ENCODE data around the gene TMED10. TPM values are rescaled to one million over a fixed set of nuclear protein-coding genes. Genes with fewer than 3 reads are reported as not detected.
"Not testable (repeated sequence)": the region's sequence is repeated elsewhere in the genome, so short reads cannot be mapped to it uniquely, and the experiment has no call there.

The TMED10 gene
- total RNA-seq, 2 donors from 2014 or later, result 190 to 195 TPM

GRCh38 chr14:75186953-75187352 lies 10.5 kb upstream of the TMED10 start:
- Mint-ChIP-seq H3K36me3 (ENCODE audit: low read depth) (no peaks in the 10 kb centered on the region), H3K27me3 (peaks cover 12% of the 10 kb centered on the region), H3K27ac (no peak overlapping the region), H3K4me3 (no peak overlapping the region), H3K4me1 (peaks cover 2% of the 10 kb centered on the region)
- no peaks in the 10 kb centered on the region for H3K9me3 ChIP-seq (ENCODE audit: control insufficient read depth, low read length, poor library complexity, severe bottlenecking)
- DNase-seq (no peak), ATAC-seq (no peak)

GRCh38 chr14:75185251-75186040 lies 9.0 kb upstream of the TMED10 start:
- H3K36me3 Mint-ChIP-seq (ENCODE audit: low read depth), result no peaks in the 10 kb centered on the region
- H3K4me3 Mint-ChIP-seq, result no peak overlapping the region
- H3K9me3 ChIP-seq (ENCODE audit: control insufficient read depth, low read length, poor library complexity, severe bottlenecking), result no peaks in the 10 kb centered on the region
- DNase-seq (no peak), ATAC-seq (no peak)
- peaks cover 12% of the 10 kb centered on the region for H3K27me3 Mint-ChIP-seq
- peak overlapping the region; percentile 51 for H3K27ac Mint-ChIP-seq
- H3K4me1 Mint-ChIP-seq, result peaks cover 2% of the 10 kb centered on the region

GRCh38 chr14:75184492-75184891 lies 8.1 kb upstream of the TMED10 start:
- H3K9me3 ChIP-seq (ENCODE audit: control insufficient read depth, low read length, poor library complexity, severe bottlenecking), result no peaks in the 10 kb centered on the region
- ATAC-seq, result no peak
- no peaks in the 10 kb centered on the region for H3K36me3 Mint-ChIP-seq (ENCODE audit: low read depth)
- peaks cover 12% of the 10 kb centered on the region for H3K27me3 Mint-ChIP-seq
- peaks cover 2% of the 10 kb centered on the region for H3K4me1 Mint-ChIP-seq
- H3K27ac Mint-ChIP-seq, result no peak overlapping the region
- no peak for DNase-seq
- no peak overlapping the region for H3K4me3 Mint-ChIP-seq

GRCh38 chr14:75184039-75184438 lies 7.6 kb upstream of the TMED10 start:
- no peaks in the 10 kb centered on the region for H3K9me3 ChIP-seq (ENCODE audit: control insufficient read depth, low read length, poor library complexity, severe bottlenecking)
- DNase-seq (no peak), ATAC-seq (no peak)
- H3K27ac Mint-ChIP-seq, result no peak overlapping the region
- H3K27me3 Mint-ChIP-seq, result peaks cover 12% of the 10 kb centered on the region
- H3K36me3 Mint-ChIP-seq (ENCODE audit: low read depth), result no peaks in the 10 kb centered on the region
- peaks cover 2% of the 10 kb centered on the region for H3K4me1 Mint-ChIP-seq
- no peak overlapping the region for H3K4me3 Mint-ChIP-seq

GRCh38 chr14:75183225-75183624 lies 6.8 kb upstream of the TMED10 start:
- DNase-seq, result no peak
- peaks cover 12% of the 10 kb centered on the region for H3K27me3 Mint-ChIP-seq
- no peaks in the 10 kb centered on the region for H3K9me3 ChIP-seq (ENCODE audit: control insufficient read depth, low read length, poor library complexity, severe bottlenecking)
- H3K4me3 Mint-ChIP-seq, result no peak overlapping the region
- H3K27ac Mint-ChIP-seq, result no peak overlapping the region
- ATAC-seq, result no peak
- H3K4me1 Mint-ChIP-seq, result peaks cover 2% of the 10 kb centered on the region
- no peaks in the 10 kb centered on the region for H3K36me3 Mint-ChIP-seq (ENCODE audit: low read depth)

GRCh38 chr14:75182821-75183220 lies 6.4 kb upstream of the TMED10 start:
- Mint-ChIP-seq H3K4me3 (no peak overlapping the region), H3K27me3 (peaks cover 12% of the 10 kb centered on the region), H3K4me1 (peaks cover 2% of the 10 kb centered on the region), H3K36me3 (ENCODE audit: low read depth) (no peaks in the 10 kb centered on the region), H3K27ac (no peak overlapping the region)
- no peaks in the 10 kb centered on the region for H3K9me3 ChIP-seq (ENCODE audit: control insufficient read depth, low read length, poor library complexity, severe bottlenecking)
- ATAC-seq (no peak), DNase-seq (no peak)

- H3K27me3 Mint-ChIP-seq, result peaks cover 12% of the 10 kb centered on the region
- not testable (repeated sequence) for DNase-seq, H3K27ac Mint-ChIP-seq
These were observed 5.8 kb upstream of the TMED10 start for GRCh38 chr14:75182163-75182562.

GRCh38 chr14:75181293-75182062 lies 5.1 kb upstream of the TMED10 start:
- Mint-ChIP-seq H3K27me3 (peaks cover 8% of the 10 kb centered on the region), H3K36me3 (ENCODE audit: low read depth) (no peaks in the 10 kb centered on the region), H3K4me3 (no peak overlapping the region), H3K27ac (no peak overlapping the region), H3K4me1 (peaks cover 7% of the 10 kb centered on the region)
- ATAC-seq, result no peak
- H3K9me3 ChIP-seq (ENCODE audit: control insufficient read depth, low read length, poor library complexity, severe bottlenecking), result no peaks in the 10 kb centered on the region
- no peak for DNase-seq

More at GRCh38 chr14:75182163-75182562, 5.8 kb upstream of the TMED10 start:
- not testable (repeated sequence) for H3K4me3 Mint-ChIP-seq; H3K36me3 Mint-ChIP-seq (ENCODE audit: low read depth); H3K9me3 ChIP-seq (ENCODE audit: control insufficient read depth, low read length, poor library complexity, severe bottlenecking); ATAC-seq; H3K4me1 Mint-ChIP-seq

- Mint-ChIP-seq H3K27ac (peak overlapping the region; percentile 99), H3K4me1 (peaks cover 36% of the 10 kb centered on the region), H3K36me3 (ENCODE audit: low read depth) (no peaks in the 10 kb centered on the region), H3K4me3 (peak overlapping the region; percentile 93), H3K27me3 (no peaks in the 10 kb centered on the region)
- DNase-seq, result no peak
- H3K9me3 ChIP-seq (ENCODE audit: control insufficient read depth, low read length, poor library complexity, severe bottlenecking), result no peaks in the 10 kb centered on the region
- ATAC-seq, result peak; percentile 7
These were observed 703 bp downstream of the TMED10 start for GRCh38 chr14:75175677-75176141.

GRCh38 chr14:75174066-75174465 lies 2.3 kb downstream of the TMED10 start:
- no peak for DNase-seq
- H3K4me3 Mint-ChIP-seq, result peak overlapping the region; percentile 82
- H3K27me3 Mint-ChIP-seq, result no peaks in the 10 kb centered on the region
- H3K27ac Mint-ChIP-seq, result peak overlapping the region; percentile 99
- ATAC-seq, result no peak
- H3K4me1 Mint-ChIP-seq, result peaks cover 44% of the 10 kb centered on the region
- no peaks in the 10 kb centered on the region for H3K36me3 Mint-ChIP-seq (ENCODE audit: low read depth)
- no peaks in the 10 kb centered on the region for H3K9me3 ChIP-seq (ENCODE audit: control insufficient read depth, low read length, poor library complexity, severe bottlenecking)

- no peaks in the 10 kb centered on the region for H3K27me3 Mint-ChIP-seq
- peaks cover 54% of the 10 kb centered on the region for H3K4me1 Mint-ChIP-seq
- peak overlapping the region; percentile 66 for H3K27ac Mint-ChIP-seq
- no peaks in the 10 kb centered on the region for H3K9me3 ChIP-seq (ENCODE audit: control insufficient read depth, low read length, poor library complexity, severe bottlenecking)
- H3K4me3 Mint-ChIP-seq, result no peak overlapping the region
- ATAC-seq (no peak), DNase-seq (no peak)
- no peaks in the 10 kb centered on the region for H3K36me3 Mint-ChIP-seq (ENCODE audit: low read depth)
These were observed 5.6 kb downstream of the TMED10 start for GRCh38 chr14:75170772-75171171.

- DNase-seq (no peak), ATAC-seq (no peak)
- H3K9me3 ChIP-seq (ENCODE audit: control insufficient read depth, low read length, poor library complexity, severe bottlenecking), result no peaks in the 10 kb centered on the region
- Mint-ChIP-seq H3K36me3 (ENCODE audit: low read depth) (no peaks in the 10 kb centered on the region), H3K27ac (peak overlapping the region; percentile 81), H3K4me1 (peaks cover 43% of the 10 kb centered on the region), H3K27me3 (no peaks in the 10 kb centered on the region), H3K4me3 (peak overlapping the region; percentile 51)
These were observed 7.7 kb downstream of the TMED10 start for GRCh38 chr14:75168586-75169335.

- DNase-seq (no peak), ATAC-seq (no peak)
- no peaks in the 10 kb centered on the region for H3K9me3 ChIP-seq (ENCODE audit: control insufficient read depth, low read length, poor library complexity, severe bottlenecking)
- H3K4me1 Mint-ChIP-seq, result peaks cover 43% of the 10 kb centered on the region
- no peaks in the 10 kb centered on the region for H3K27me3 Mint-ChIP-seq
- no peak overlapping the region for H3K4me3 Mint-ChIP-seq
- no peaks in the 10 kb centered on the region for H3K36me3 Mint-ChIP-seq (ENCODE audit: low read depth)
- peak overlapping the region; percentile 81 for H3K27ac Mint-ChIP-seq
These were observed 9.1 kb downstream of the TMED10 start for GRCh38 chr14:75167325-75167724.

Measured in T-helper 17 cell (primary cell).